HG03432 (cell line): ENCODE results near the gene CAMKMT.

Experiments used
- ATAC-seq: cut with Tn5 transposase; IDR thresholded peaks from one replicate; pipeline ENCODE4 v1.9.1; 2021; ENCODE audit warnings: mild to moderate bottlenecking, moderate library complexity; ENCODE audit not compliant: unreplicated experiment

Gene CAMKMT

GRCh38 chr2:44682459-44682858 is 320.7 kb downstream of the CAMKMT start:
- ATAC-seq = no peak

- ATAC-seq = no peak
Observed at GRCh38 chr2:44684559-44684958, 322.8 kb downstream of the CAMKMT start.

- no peak for ATAC-seq
Observed at GRCh38 chr2:44686561-44686960, 324.8 kb downstream of the CAMKMT start.

- ATAC-seq = no peak
Observed at GRCh38 chr2:44687686-44688455, 326.1 kb downstream of the CAMKMT start.

- no peak for ATAC-seq
Observed at GRCh38 chr2:44688456-44689124, 326.8 kb downstream of the CAMKMT start.

GRCh38 chr2:44689516-44689915 is 327.8 kb downstream of the CAMKMT start:
- no peak for ATAC-seq

- ATAC-seq = no peak
Observed at GRCh38 chr2:44691174-44691785, 329.5 kb downstream of the CAMKMT start.

- ATAC-seq = no peak
Observed at GRCh38 chr2:44692821-44693220, 331.1 kb downstream of the CAMKMT start.

- no peak for ATAC-seq
Observed at GRCh38 chr2:44700824-44701223, 339.1 kb downstream of the CAMKMT start.

- no peak for ATAC-seq
Observed at GRCh38 chr2:44705356-44705755, 343.6 kb downstream of the CAMKMT start.

GRCh38 chr2:44705876-44706480 is 344.2 kb downstream of the CAMKMT start:
- ATAC-seq = no peak

GRCh38 chr2:44706681-44707553 is 345.2 kb downstream of the CAMKMT start:
- no peak for ATAC-seq

GRCh38 chr2:44707945-44708660 is 346.4 kb downstream of the CAMKMT start:
- no peak for ATAC-seq

- ATAC-seq = no peak
Observed at GRCh38 chr2:44708661-44709000, 346.9 kb downstream of the CAMKMT start.

- no peak for ATAC-seq
Observed at GRCh38 chr2:44713170-44713569, 351.4 kb downstream of the CAMKMT start.

- ATAC-seq = no peak
Observed at GRCh38 chr2:44715671-44716081, 353.9 kb downstream of the CAMKMT start.

GRCh38 chr2:44716131-44716530 is 354.4 kb downstream of the CAMKMT start:
- ATAC-seq = no peak

- ATAC-seq = no peak
Observed at GRCh38 chr2:44718431-44718830, 356.7 kb downstream of the CAMKMT start.

GRCh38 chr2:44719562-44719961 is 357.8 kb downstream of the CAMKMT start:
- no peak for ATAC-seq

- ATAC-seq = no peak
Observed at GRCh38 chr2:44722026-44722625, 360.4 kb downstream of the CAMKMT start.
